ENCODE results near the gene NPBWR2. TPM values are rescaled to one million over a fixed set of nuclear protein-coding genes. Genes with fewer than 3 reads are reported as not detected.

The NPBWR2 gene
- total and polyA plus RNA-seq, 9 of the 15 experiments (the other 6 are each of a cell fraction or from before 2014, with no cell fraction given) = not detected

GRCh38 chr20:64145458-64146300 is 38.3 kb upstream of the NPBWR2 start (continued):
- TF ChIP-seq, protein P1, sequence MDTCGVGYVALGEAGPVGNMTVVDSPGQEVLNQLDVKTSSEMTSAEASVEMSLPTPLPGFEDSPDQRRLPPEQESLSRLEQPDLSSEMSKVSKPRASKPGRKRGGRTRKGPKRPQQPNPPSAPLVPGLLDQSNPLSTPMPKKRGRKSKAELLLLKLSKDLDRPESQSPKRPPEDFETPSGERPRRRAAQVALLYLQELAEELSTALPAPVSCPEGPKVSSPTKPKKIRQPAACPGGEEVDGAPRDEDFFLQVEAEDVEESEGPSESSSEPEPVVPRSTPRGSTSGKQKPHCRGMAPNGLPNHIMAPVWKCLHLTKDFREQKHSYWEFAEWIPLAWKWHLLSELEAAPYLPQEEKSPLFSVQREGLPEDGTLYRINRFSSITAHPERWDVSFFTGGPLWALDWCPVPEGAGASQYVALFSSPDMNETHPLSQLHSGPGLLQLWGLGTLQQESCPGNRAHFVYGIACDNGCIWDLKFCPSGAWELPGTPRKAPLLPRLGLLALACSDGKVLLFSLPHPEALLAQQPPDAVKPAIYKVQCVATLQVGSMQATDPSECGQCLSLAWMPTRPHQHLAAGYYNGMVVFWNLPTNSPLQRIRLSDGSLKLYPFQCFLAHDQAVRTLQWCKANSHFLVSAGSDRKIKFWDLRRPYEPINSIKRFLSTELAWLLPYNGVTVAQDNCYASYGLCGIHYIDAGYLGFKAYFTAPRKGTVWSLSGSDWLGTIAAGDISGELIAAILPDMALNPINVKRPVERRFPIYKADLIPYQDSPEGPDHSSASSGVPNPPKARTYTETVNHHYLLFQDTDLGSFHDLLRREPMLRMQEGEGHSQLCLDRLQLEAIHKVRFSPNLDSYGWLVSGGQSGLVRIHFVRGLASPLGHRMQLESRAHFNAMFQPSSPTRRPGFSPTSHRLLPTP (IDR thresholded peaks at IDR 0.05; ENCODE audit: borderline replicate concordance, extremely low read depth, insufficient read length) = no peak
- TF ChIP-seq CBFB (CRISPR knock-in tag; IDR thresholded peaks at IDR 0.05) (no peak), GATAD2B (IDR thresholded peaks at IDR 0.05; ENCODE audit: borderline replicate concordance) (no peak), LEF1 (IDR thresholded peaks at IDR 0.05) (no peak), RAD21 (CRISPR knock-in tag; conservative IDR thresholded peaks at IDR 0.05 in 1 of 2, IDR thresholded peaks at IDR 0.05 in 1 of 2) (peak in 1 of 2 experiments; percentile 36; a peak in 2 of 4 replicates), TAF15 (IDR thresholded peaks at IDR 0.05; ENCODE audit: low read depth, low read length) (no peak), SIX5 (IDR thresholded peaks at IDR 0.05; ENCODE audit: borderline replicate concordance in 1 of 2, insufficient read depth in 1 of 2, low read depth in 1 of 2, low read length in 2 of 2) (no peak), XRCC5 (IDR thresholded peaks at IDR 0.05; ENCODE audit: low read depth, low read length) (0 out of 2 replicates have a peak, but pooled peaks have one; percentile 39), STAG1 (CRISPR knock-in tag; IDR thresholded peaks at IDR 0.05; ENCODE audit: borderline replicate concordance) (no peak), PHB2 (IDR thresholded peaks at IDR 0.05; ENCODE audit: low read depth) (no peak), LCOR (CRISPR knock-in tag; IDR thresholded peaks at IDR 0.05) (no peak), CBFA2T3 (IDR thresholded peaks at IDR 0.05) (no peak), SMC3 (conservative IDR thresholded peaks at IDR 0.05; ENCODE audit: insufficient read depth, low read depth, low read length) (peak; percentile 56; the same call in 1 of the 2 replicates), MCM5 (IDR thresholded peaks at IDR 0.05; ENCODE audit: low read depth) (no peak), ZNF239 (CRISPR knock-in tag; IDR thresholded peaks at IDR 0.05) (no peak)
- TF ChIP-seq, protein P2, sequence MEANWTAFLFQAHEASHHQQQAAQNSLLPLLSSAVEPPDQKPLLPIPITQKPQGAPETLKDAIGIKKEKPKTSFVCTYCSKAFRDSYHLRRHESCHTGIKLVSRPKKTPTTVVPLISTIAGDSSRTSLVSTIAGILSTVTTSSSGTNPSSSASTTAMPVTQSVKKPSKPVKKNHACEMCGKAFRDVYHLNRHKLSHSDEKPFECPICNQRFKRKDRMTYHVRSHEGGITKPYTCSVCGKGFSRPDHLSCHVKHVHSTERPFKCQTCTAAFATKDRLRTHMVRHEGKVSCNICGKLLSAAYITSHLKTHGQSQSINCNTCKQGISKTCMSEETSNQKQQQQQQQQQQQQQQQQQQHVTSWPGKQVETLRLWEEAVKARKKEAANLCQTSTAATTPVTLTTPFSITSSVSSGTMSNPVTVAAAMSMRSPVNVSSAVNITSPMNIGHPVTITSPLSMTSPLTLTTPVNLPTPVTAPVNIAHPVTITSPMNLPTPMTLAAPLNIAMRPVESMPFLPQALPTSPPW (CRISPR knock-in tag; IDR thresholded peaks at IDR 0.05) = no peak
- TF ChIP-seq, protein P3, sequence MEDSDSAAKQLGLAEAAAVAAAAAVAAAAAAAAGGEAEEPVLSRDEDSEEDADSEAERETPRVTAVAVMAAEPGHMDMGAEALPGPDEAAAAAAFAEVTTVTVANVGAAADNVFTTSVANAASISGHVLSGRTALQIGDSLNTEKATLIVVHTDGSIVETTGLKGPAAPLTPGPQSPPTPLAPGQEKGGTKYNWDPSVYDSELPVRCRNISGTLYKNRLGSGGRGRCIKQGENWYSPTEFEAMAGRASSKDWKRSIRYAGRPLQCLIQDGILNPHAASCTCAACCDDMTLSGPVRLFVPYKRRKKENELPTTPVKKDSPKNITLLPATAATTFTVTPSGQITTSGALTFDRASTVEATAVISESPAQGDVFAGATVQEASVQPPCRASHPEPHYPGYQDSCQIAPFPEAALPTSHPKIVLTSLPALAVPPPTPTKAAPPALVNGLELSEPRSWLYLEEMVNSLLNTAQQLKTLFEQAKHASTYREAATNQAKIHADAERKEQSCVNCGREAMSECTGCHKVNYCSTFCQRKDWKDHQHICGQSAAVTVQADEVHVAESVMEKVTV (CRISPR knock-in tag; IDR thresholded peaks at IDR 0.05) = no peak
- TF ChIP-seq, protein P4, sequence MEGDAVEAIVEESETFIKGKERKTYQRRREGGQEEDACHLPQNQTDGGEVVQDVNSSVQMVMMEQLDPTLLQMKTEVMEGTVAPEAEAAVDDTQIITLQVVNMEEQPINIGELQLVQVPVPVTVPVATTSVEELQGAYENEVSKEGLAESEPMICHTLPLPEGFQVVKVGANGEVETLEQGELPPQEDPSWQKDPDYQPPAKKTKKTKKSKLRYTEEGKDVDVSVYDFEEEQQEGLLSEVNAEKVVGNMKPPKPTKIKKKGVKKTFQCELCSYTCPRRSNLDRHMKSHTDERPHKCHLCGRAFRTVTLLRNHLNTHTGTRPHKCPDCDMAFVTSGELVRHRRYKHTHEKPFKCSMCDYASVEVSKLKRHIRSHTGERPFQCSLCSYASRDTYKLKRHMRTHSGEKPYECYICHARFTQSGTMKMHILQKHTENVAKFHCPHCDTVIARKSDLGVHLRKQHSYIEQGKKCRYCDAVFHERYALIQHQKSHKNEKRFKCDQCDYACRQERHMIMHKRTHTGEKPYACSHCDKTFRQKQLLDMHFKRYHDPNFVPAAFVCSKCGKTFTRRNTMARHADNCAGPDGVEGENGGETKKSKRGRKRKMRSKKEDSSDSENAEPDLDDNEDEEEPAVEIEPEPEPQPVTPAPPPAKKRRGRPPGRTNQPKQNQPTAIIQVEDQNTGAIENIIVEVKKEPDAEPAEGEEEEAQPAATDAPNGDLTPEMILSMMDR (IDR thresholded peaks at IDR 0.05 in 2 of 3, conservative IDR thresholded peaks at IDR 0.05 in 1 of 3; ENCODE audit: insufficient read depth in 2 of 3, low read depth in 1 of 3, low read length in 3 of 3) = peak; percentile 43 to 74 (median 69)
